Loucy (cell line): Measurements from ENCODE around the gene ABL2.
"Not testable (repeated sequence)": the region's sequence is repeated elsewhere in the genome, so short reads cannot be mapped to it uniquely, and the experiment has no call there.

Experiments used
- CTCF ChIP-seq: fragments of 200-600 bp; sonication (generic); conservative IDR thresholded peaks from 2 replicates; pipeline ENCODE4 v1.5.1; 2014; ENCODE audit warnings: mild to moderate bottlenecking, antibody characterized with exemption, low read length
- EZH2phosphoT487 ChIP-seq: fragments of 200-600 bp; IDR thresholded peaks from 2 replicates; pipeline ENCODE4 v1.6.1; 2018; ENCODE audit warnings: antibody characterized with exemption, mild to moderate bottlenecking, moderate library complexity, borderline replicate concordance

DNA sequence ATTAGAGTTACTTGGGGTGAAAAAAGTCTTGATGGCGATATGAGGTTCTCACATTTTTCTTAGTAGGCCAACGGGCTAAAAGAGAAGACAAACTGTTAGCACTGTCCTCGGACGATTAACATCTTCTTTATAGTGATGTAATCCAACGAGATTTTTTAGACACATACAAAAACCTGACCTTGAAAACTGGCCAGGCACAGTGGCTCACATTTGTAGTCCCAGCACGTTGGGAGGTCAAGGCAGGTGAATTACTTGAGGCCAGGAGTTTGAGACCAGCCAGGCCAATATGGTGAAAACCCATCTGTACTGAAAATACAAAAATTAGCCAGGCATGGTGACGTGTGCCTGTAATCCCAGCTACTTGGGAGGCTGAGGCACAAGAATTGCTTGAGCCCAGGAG, 8.4 kb downstream of the ABL2 start:
- TF ChIP-seq CTCF, EZH2phosphoT487: not testable (repeated sequence)
